ENCODE data around the gene ABCB10.

- TF ChIP-seq EP300 (IDR thresholded peaks at IDR 0.05) (no peak), CTCF (IDR thresholded peaks at IDR 0.05) (no peak)
Measured at GRCh38 chr1:229596925-229597699, 38.6 kb upstream of the ABCB10 start.

Measured in ovary (tissue), 3 donors.